Keratinocyte (primary cell): ENCODE data around the gene CLNK. TPM values are rescaled to one million over a fixed set of nuclear protein-coding genes. Genes with fewer than 3 reads are reported as not detected.

Experiments used
- DNase-seq: peaks from one replicate; pipeline ENCODE4 v3.0.0-alpha.2; 2011; ENCODE audit warnings: low read depth, missing footprints, low spot score
- FAIRE-seq: peaks from 2 replicates; lab custom pipeline; 2011; peaks lifted over from hg19 to GRCh38; lab: Jason Lieb, UNC
- H2AFZ ChIP-seq: 2 replicates; pipeline ENCODE4 v1.6.0; 2012; ENCODE audit warnings: low read length, control low read depth, inconsistent platforms; ENCODE audit not compliant: control insufficient read depth
- H3K27ac ChIP-seq: 2 replicates; pipeline ENCODE4 v1.5.1; 2011; ENCODE audit warnings: low read length; ENCODE audit not compliant: control insufficient read depth, insufficient read depth
- H3K27me3 ChIP-seq: 3 replicates; pipeline ENCODE4 v1.6.0; 2011; ENCODE audit warnings: low read length; ENCODE audit not compliant: control insufficient read depth, insufficient read depth; ENCODE audit errors: extremely low read depth
- H3K36me3 ChIP-seq, 2 experiments: 2 replicates in 1 of 2; 3 replicates in 1 of 2; pipeline ENCODE4 v1.5.1; 2011; ENCODE audit warnings: low read length in 2 of 2, mild to moderate bottlenecking in 1 of 2; ENCODE audit not compliant: control insufficient read depth in 2 of 2, insufficient read depth in 2 of 2; ENCODE audit errors: extremely low read depth in 1 of 2
- H3K4me1 ChIP-seq: 3 replicates; pipeline ENCODE4 v1.5.1; 2011; ENCODE audit warnings: low read length; ENCODE audit not compliant: control insufficient read depth, insufficient read depth; ENCODE audit errors: extremely low read depth
- H3K4me2 ChIP-seq: 3 replicates; pipeline ENCODE4 v1.6.0; 2011; ENCODE audit warnings: low read depth, low read length; ENCODE audit not compliant: control insufficient read depth, insufficient read depth; ENCODE audit errors: extremely low read depth
- H3K4me3 ChIP-seq, 3 experiments: fragments of 200-600 bp in 1 of 3; sonication (generic) in 1 of 3; 2 replicates in 2 of 3; 3 replicates in 1 of 3; pipeline ENCODE4 v1.5.1; 2011 to 2016; ENCODE audit warnings: low read length in 3 of 3, mild to moderate bottlenecking in 3 of 3, control low read depth in 2 of 3, inconsistent platforms in 1 of 3, low read depth in 1 of 3, mixed read lengths in 1 of 3, mixed run types in 1 of 3, moderate library complexity in 1 of 3; ENCODE audit not compliant: control insufficient read depth in 2 of 3, insufficient read depth in 2 of 3; ENCODE audit errors: extremely low read depth in 1 of 3
- H3K79me2 ChIP-seq: 2 replicates; pipeline ENCODE4 v1.6.0; 2012; ENCODE audit warnings: low read length; ENCODE audit not compliant: control insufficient read depth, insufficient read depth
- H3K9ac ChIP-seq: 3 replicates; pipeline ENCODE4 v1.6.0; 2011; ENCODE audit warnings: low read length; ENCODE audit not compliant: control insufficient read depth, insufficient read depth; ENCODE audit errors: extremely low read depth
- H3K9me1 ChIP-seq: 3 replicates; pipeline ENCODE4 v1.6.0; 2011; ENCODE audit warnings: low read length; ENCODE audit not compliant: control insufficient read depth, insufficient read depth; ENCODE audit errors: extremely low read depth
- H3K9me3 ChIP-seq: 2 replicates; pipeline ENCODE4 v1.5.1; 2012; ENCODE audit warnings: low read depth, low read length; ENCODE audit not compliant: control insufficient read depth
- H4K20me1 ChIP-seq: 3 replicates; pipeline ENCODE4 v1.6.0; 2011; ENCODE audit warnings: low read length; ENCODE audit not compliant: control insufficient read depth, insufficient read depth; ENCODE audit errors: extremely low read depth
- EZH2 ChIP-seq: IDR thresholded peaks from one replicate; pipeline ENCODE4 v1.6.1; 2012; ENCODE audit warnings: inconsistent platforms, mild to moderate bottlenecking, low read length, moderate library complexity
- dilution Hi-C: fragments of 300-500 bp; cut with MboI; formaldehyde crosslinking; loops from one replicate; pipeline ENCODE4 v1.7.0; 2020; ENCODE audit warnings: low sequenced_read_pairs; ENCODE audit not compliant: extremely low pct_ligation_motif_present
- polyA plus RNA-seq, 5 experiments: library from polyadenylated mRNA; depleted of rRNA in 3 of 5; stranded (reverse) in 3 of 5; stranded (forward) in 1 of 5; unstranded in 1 of 5; fragments of >200 nt; gene quantifications; 1 replicate in 1 of 5; 2 replicates in 3 of 5; 3 replicates in 1 of 5; pipeline versions ENCODE4 v1.2.1 to v1.2.3, GENCODE V29; 2011 to 2012; ENCODE audit warnings: missing spikeins in 2 of 5, low read depth in 1 of 5, low replicate concordance in 1 of 5
- TF ChIP-seq, protein P1 (sequence below), 3 experiments: IDR thresholded peaks in 1 of 3; conservative IDR thresholded peaks in 1 of 3; optimal IDR thresholded peaks in 1 of 3; 2 replicates in 2 of 3; 3 replicates in 1 of 3; pipeline versions ENCODE3 to v1.5.1; 2011; ENCODE audit warnings: low read length in 3 of 3, mild to moderate bottlenecking in 3 of 3, moderate library complexity in 2 of 3, control low read depth in 1 of 3, inconsistent platforms in 1 of 3; ENCODE audit not compliant: insufficient read depth in 2 of 3; ENCODE audit errors: extremely low read depth in 1 of 3

Gene CLNK
- polyA plus RNA-seq, 1 donor (not counting 4 experiments of a cell fraction or from before 2014, with no cell fraction given): not detected

DNA sequence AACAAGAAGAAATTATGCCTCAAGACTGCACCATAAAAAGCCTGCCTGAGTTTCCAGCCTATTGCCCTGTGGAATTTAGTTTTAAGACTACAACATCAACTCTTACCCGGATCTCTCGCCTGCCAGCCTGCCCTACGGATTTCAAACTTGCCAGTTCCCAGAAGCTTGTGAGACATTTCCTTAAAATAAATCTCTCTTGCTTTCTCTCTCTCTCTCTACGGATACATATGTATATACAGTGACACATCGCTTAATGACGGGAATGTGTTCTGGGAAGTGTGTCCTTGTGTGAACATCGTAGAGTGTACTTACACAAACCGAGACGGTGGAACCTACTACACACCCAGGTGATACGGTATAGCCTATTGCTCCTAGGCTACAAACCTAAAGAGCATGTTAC lies 79.5 kb downstream of the CLNK start:
- H3K4me1 ChIP-seq: no peaks in the 10 kb centered on the region
- no peaks in the 10 kb centered on the region for H3K27me3 ChIP-seq
- no peaks in the 10 kb centered on the region for H3K79me2 ChIP-seq
- FAIRE-seq (no peak), DNase-seq (no peak)
- peaks cover 8% of the 10 kb centered on the region for H3K9me3 ChIP-seq
- H3K27ac ChIP-seq: no peak overlapping the region
- dilution Hi-C loops: no loop called here
- no peak overlapping the region for H3K4me2 ChIP-seq
- no peaks in the 10 kb centered on the region for H4K20me1 ChIP-seq
- no peaks in the 10 kb centered on the region for H3K36me3 ChIP-seq
- H3K4me3 ChIP-seq: no peak overlapping the region
- no peak overlapping the region for H2AFZ ChIP-seq
- TF ChIP-seq EZH2: no peak
- TF ChIP-seq, protein P1, sequence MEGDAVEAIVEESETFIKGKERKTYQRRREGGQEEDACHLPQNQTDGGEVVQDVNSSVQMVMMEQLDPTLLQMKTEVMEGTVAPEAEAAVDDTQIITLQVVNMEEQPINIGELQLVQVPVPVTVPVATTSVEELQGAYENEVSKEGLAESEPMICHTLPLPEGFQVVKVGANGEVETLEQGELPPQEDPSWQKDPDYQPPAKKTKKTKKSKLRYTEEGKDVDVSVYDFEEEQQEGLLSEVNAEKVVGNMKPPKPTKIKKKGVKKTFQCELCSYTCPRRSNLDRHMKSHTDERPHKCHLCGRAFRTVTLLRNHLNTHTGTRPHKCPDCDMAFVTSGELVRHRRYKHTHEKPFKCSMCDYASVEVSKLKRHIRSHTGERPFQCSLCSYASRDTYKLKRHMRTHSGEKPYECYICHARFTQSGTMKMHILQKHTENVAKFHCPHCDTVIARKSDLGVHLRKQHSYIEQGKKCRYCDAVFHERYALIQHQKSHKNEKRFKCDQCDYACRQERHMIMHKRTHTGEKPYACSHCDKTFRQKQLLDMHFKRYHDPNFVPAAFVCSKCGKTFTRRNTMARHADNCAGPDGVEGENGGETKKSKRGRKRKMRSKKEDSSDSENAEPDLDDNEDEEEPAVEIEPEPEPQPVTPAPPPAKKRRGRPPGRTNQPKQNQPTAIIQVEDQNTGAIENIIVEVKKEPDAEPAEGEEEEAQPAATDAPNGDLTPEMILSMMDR (optimal IDR thresholded peaks at IDR 0.05 in 1 of 3, IDR thresholded peaks at IDR 0.05 in 1 of 3, conservative IDR thresholded peaks at IDR 0.05 in 1 of 3; ENCODE audit: extremely low read depth in 1 of 3, insufficient read depth in 2 of 3, low read length in 3 of 3): no peak
- H3K9ac ChIP-seq: no peak overlapping the region
- H3K9me1 ChIP-seq: no peaks in the 10 kb centered on the region

DNA sequence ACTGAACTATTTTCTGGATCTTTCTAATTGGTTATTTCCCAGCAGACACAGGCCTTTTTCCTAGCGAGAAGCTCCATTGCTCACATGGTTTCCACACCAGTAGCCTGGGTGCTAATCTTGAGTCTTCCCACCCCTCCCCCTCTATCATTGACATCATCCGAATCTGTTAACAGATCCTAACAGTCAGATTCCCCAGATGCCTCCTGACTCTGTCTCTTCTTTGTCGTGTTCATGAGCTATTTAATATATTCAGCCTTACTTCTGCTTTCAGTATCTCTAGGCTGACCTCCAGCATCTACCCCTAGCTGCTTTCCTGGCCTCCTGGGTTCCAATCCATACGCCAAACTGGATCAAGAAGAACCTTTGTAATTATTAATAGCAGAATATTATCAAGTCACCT lies 85.0 kb downstream of the CLNK start:
- Histone ChIP-seq H3K79me2 (no peaks in the 10 kb centered on the region), H3K27me3 (no peaks in the 10 kb centered on the region), H3K36me3 (no peaks in the 10 kb centered on the region), H3K4me1 (no peaks in the 10 kb centered on the region), H3K4me3 (no peak overlapping the region), H3K9me3 (peaks cover 2% of the 10 kb centered on the region), H3K4me2 (no peak overlapping the region), H4K20me1 (no peaks in the 10 kb centered on the region), H2AFZ (no peak overlapping the region), H3K9ac (no peak overlapping the region), H3K27ac (no peak overlapping the region), H3K9me1 (no peaks in the 10 kb centered on the region)
- DNase-seq (no peak), FAIRE-seq (no peak)
- dilution Hi-C loops: no loop called here
- no peak for TF ChIP-seq EZH2
- TF ChIP-seq, protein P1 (optimal IDR thresholded peaks at IDR 0.05 in 1 of 3, IDR thresholded peaks at IDR 0.05 in 1 of 3, conservative IDR thresholded peaks at IDR 0.05 in 1 of 3; ENCODE audit: extremely low read depth in 1 of 3, insufficient read depth in 2 of 3, low read length in 3 of 3): no peak
